Stromal cell of bone marrow (primary cell): ENCODE results near the gene BOK.
"Not testable (repeated sequence)": the region's sequence is repeated elsewhere in the genome, so short reads cannot be mapped to it uniquely, and the experiment has no call there.

Experiments
- DNase-seq: peaks from one replicate; pipeline ENCODE4 v3.0.0-alpha.2; 2012; ENCODE audit warnings: low read depth

BOK gene

GRCh38 chr2:241573741-241574140 lies 15.2 kb downstream of the BOK start:
- DNase-seq = no peak

- no peak for DNase-seq
Observed at GRCh38 chr2:241574911-241575623, 16.5 kb downstream of the BOK start.

- no peak for DNase-seq
Observed at GRCh38 chr2:241575624-241576292, 17.2 kb downstream of the BOK start.

GRCh38 chr2:241576293-241576654 lies 17.7 kb downstream of the BOK start:
- no peak for DNase-seq

GRCh38 chr2:241577413-241578122 lies 19.0 kb downstream of the BOK start:
- no peak for DNase-seq

GRCh38 chr2:241579281-241579680 lies 20.7 kb downstream of the BOK start:
- no peak for DNase-seq

- DNase-seq = no peak
Observed at GRCh38 chr2:241582328-241582727, 23.8 kb downstream of the BOK start.

GRCh38 chr2:241582806-241583205 lies 24.3 kb downstream of the BOK start:
- no peak for DNase-seq

- DNase-seq = no peak
Observed at GRCh38 chr2:241584436-241584835, 25.9 kb downstream of the BOK start.

GRCh38 chr2:241586564-241587264 lies 28.2 kb downstream of the BOK start:
- DNase-seq = no peak

GRCh38 chr2:241589863-241590262 lies 31.3 kb downstream of the BOK start:
- DNase-seq = not testable (repeated sequence)

GRCh38 chr2:241590496-241591455 lies 32.2 kb downstream of the BOK start:
- DNase-seq = not testable (repeated sequence)

- DNase-seq = no peak
Observed at GRCh38 chr2:241592126-241592845, 33.7 kb downstream of the BOK start.

- DNase-seq = no peak
Observed at GRCh38 chr2:241593271-241593670, 34.7 kb downstream of the BOK start.

- no peak for DNase-seq
Observed at GRCh38 chr2:241595600-241596140, 37.1 kb downstream of the BOK start.

- no peak for DNase-seq
Observed at GRCh38 chr2:241597561-241597960, 39.0 kb downstream of the BOK start.

GRCh38 chr2:241598061-241598460 lies 39.5 kb downstream of the BOK start:
- no peak for DNase-seq

- DNase-seq = no peak
Observed at GRCh38 chr2:241598487-241598886, 39.9 kb downstream of the BOK start.

- DNase-seq = no peak
Observed at GRCh38 chr2:241599615-241600014, 41.1 kb downstream of the BOK start.

GRCh38 chr2:241601841-241602240 lies 43.3 kb downstream of the BOK start:
- no peak for DNase-seq
